Measurements from ENCODE around the gene NACC2. TPM values are rescaled to one million over a fixed set of nuclear protein-coding genes. Genes with fewer than 3 reads are reported as not detected.

The NACC2 gene
- total and polyA plus RNA-seq, 2 of the 8 experiments (the other 6 are each of a cell fraction or from before 2014, with no cell fraction given): 8.3 to 14.0 TPM

- TF ChIP-seq CTCF (IDR thresholded peaks at IDR 0.05; ENCODE audit: control extremely low read depth in 1 of 3, insufficient read depth in 1 of 3, low read depth in 1 of 3, low read length in 3 of 3) (no peak), MAX (IDR thresholded peaks at IDR 0.05) (0 out of 2 replicates have a peak, but pooled peaks have one; percentile 12), TEAD4 (IDR thresholded peaks at IDR 0.05; ENCODE audit: low read depth, low read length) (no peak)
These were observed 24.2 kb upstream of the NACC2 start (continued) for GRCh38 chr9:136119061-136119882.
